NB4 (cell line): ENCODE data around the gene ASCL4.

Experiments
- CTCF ChIP-seq: IDR thresholded peaks from one replicate; pipeline ENCODE4 v1.5.1; 2012; ENCODE audit warnings: low read depth, low read length
- MAX ChIP-seq: IDR thresholded peaks from 2 replicates; pipeline ENCODE4 v1.6.1; 2011; ENCODE audit warnings: low read depth, low read length

- TF ChIP-seq MAX: no peak
- TF ChIP-seq CTCF: no peak
Observed at GRCh38 chr12:107779077-107779831, 4.8 kb downstream of the ASCL4 start.
